Vagina (tissue), 2 donors: ENCODE results near the gene PTPRM.

ENCODE experiments used
- POLR2A ChIP-seq, 2 donors: fragments of 450-650 bp; IDR thresholded peaks; one replicate each; pipeline ENCODE4 v1.6.1; 2017; ENCODE audit warnings: antibody characterized with exemption in 2 of 2, mild to moderate bottlenecking in 2 of 2, moderate library complexity in 2 of 2
- TF ChIP-seq, protein P1 (sequence below), 3 experiments: fragments of 450-650 bp in 2 of 3; fragments of 200-600 bp in 1 of 3; sonication (generic) in 1 of 3; IDR thresholded peaks; one replicate each; pipeline ENCODE4 v1.5.1; 2017 to 2019; ENCODE audit warnings: antibody characterized with exemption in 3 of 3, mild to moderate bottlenecking in 2 of 3, moderate library complexity in 2 of 3

DNA sequence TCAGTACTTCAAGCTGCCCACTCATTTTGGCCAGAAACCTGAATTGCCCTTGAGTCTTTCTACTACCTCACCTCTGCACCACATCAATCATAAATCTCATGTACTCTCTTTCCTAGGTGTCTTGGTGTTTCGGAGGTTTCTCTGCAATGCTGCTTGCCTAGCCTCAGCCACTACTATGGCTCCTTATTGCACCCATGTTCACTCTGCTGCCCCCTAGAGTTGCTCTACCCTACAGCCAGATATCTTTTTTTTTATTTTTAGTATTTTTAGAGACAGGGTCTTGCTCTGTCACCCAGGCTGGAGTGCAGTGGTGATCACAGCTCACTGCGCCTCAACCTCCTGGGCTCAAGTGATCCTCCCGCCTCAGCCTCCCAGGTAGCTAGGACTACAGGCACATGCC is 413.0 kb downstream of the PTPRM start:
- TF ChIP-seq, protein P1, sequence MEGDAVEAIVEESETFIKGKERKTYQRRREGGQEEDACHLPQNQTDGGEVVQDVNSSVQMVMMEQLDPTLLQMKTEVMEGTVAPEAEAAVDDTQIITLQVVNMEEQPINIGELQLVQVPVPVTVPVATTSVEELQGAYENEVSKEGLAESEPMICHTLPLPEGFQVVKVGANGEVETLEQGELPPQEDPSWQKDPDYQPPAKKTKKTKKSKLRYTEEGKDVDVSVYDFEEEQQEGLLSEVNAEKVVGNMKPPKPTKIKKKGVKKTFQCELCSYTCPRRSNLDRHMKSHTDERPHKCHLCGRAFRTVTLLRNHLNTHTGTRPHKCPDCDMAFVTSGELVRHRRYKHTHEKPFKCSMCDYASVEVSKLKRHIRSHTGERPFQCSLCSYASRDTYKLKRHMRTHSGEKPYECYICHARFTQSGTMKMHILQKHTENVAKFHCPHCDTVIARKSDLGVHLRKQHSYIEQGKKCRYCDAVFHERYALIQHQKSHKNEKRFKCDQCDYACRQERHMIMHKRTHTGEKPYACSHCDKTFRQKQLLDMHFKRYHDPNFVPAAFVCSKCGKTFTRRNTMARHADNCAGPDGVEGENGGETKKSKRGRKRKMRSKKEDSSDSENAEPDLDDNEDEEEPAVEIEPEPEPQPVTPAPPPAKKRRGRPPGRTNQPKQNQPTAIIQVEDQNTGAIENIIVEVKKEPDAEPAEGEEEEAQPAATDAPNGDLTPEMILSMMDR (IDR thresholded peaks at IDR 0.05): no peak
- no peak for TF ChIP-seq POLR2A (IDR thresholded peaks at IDR 0.05)
